K562 (cell line): ENCODE measurements around the gene CEP295NL. TPM values are rescaled to one million over a fixed set of nuclear protein-coding genes. Genes with fewer than 3 reads are reported as not detected.

Experiments
- ATAC-seq: fragments of 200-7000 bp; cut with Tn5 transposase; 3 replicates; pipeline ENCODE4 v1.9.1; 2020; ENCODE audit warnings: moderate library complexity
- BruUV-seq: library from RNA; stranded (reverse); fragments of 400-500 nt; replicated peaks from 2 replicates; lab custom pipeline; 2021; lab: Mats Ljungman, UMichigan
- CTCF ChIA-PET: fragments of 300-600 bp; formaldehyde crosslinking; extraction: SDS; loops from one replicate; lab custom pipeline; 2021; ENCODE audit warnings: low intra/inter-chr PET ratio; lab: Yijun Ruan, JAX
- POLR2A ChIA-PET: fragments of 300-600, 350-650 bp; sonication (Branson Sonifier 250); formaldehyde crosslinking; extraction: SDS; loops from one replicate; lab custom pipeline; 2021; ENCODE audit warnings: antibody characterized with exemption, inconsistent platforms; lab: Yijun Ruan, JAX
- DNase-seq, 4 experiments: peaks; one replicate each; pipeline versions ENCODE4 v3.0.0 to v3.0.0-alpha.2; 2011 to 2018; ENCODE audit warnings: low spot score in 3 of 4, mixed read lengths in 3 of 4; ENCODE audit errors: extremely low read depth in 1 of 4
- FAIRE-seq: peaks from 2 replicates; lab custom pipeline; 2011; peaks lifted over from hg19 to GRCh38; lab: Jason Lieb, UNC
- H2AFZ ChIP-seq: 2 replicates; pipeline ENCODE4 v1.6.0; 2011; ENCODE audit warnings: low read depth, low read length, control low read depth, inconsistent platforms
- H3K27ac ChIP-seq: fragments of 200-600 bp; 3 replicates; pipeline ENCODE4 v1.8.0; 2011; ENCODE audit warnings: low read depth, mild to moderate bottlenecking, control low read depth, inconsistent platforms, low read length, moderate library complexity, mixed read lengths; ENCODE audit errors: extremely low read depth
- H3K27me3 ChIP-seq, 2 experiments: fragments of 300-600 bp in 1 of 2; 2 replicates in 1 of 2; 3 replicates in 1 of 2; pipeline versions ENCODE4 v1.6.0 to v1.8.0; 2011; ENCODE audit warnings: inconsistent platforms in 2 of 2, low read length in 2 of 2, mild to moderate bottlenecking in 1 of 2, mixed read lengths in 1 of 2, moderate library complexity in 1 of 2; ENCODE audit not compliant: control insufficient read depth in 2 of 2, insufficient read depth in 2 of 2
- H3K36me3 ChIP-seq: fragments of 300-600 bp; 3 replicates; pipeline ENCODE4 v1.8.0; 2011; ENCODE audit warnings: mild to moderate bottlenecking, low read length, inconsistent platforms; ENCODE audit not compliant: control insufficient read depth, insufficient read depth
- H3K4me1 ChIP-seq, 2 experiments: fragments of 200-600 bp in 1 of 2; replicated peaks in 1 of 2; 2 replicates in 1 of 2; 3 replicates in 1 of 2; pipeline versions ENCODE4 v1.5.1 to v1.8.0; 2011; ENCODE audit warnings: inconsistent platforms in 2 of 2, low read length in 2 of 2, mild to moderate bottlenecking in 1 of 2, mixed read lengths in 1 of 2, moderate library complexity in 1 of 2; ENCODE audit not compliant: control insufficient read depth in 2 of 2, insufficient read depth in 2 of 2
- H3K4me2 ChIP-seq: 2 replicates; pipeline ENCODE4 v1.6.1; 2011; ENCODE audit warnings: low read length, control low read depth, inconsistent platforms, mixed read lengths; ENCODE audit not compliant: insufficient read depth
- H3K4me3 ChIP-seq: fragments of 200-600 bp; sonication (generic), shearing (Covaris generic); 2 replicates; pipeline ENCODE4 v1.5.1; 2016; ENCODE audit warnings: control low read depth, inconsistent platforms
- H3K79me2 ChIP-seq: fragments of 200-600 bp; 3 replicates; pipeline ENCODE4 v1.8.0; 2011; ENCODE audit warnings: low read length, inconsistent platforms; ENCODE audit not compliant: control insufficient read depth, insufficient read depth
- H3K9ac ChIP-seq, 2 experiments: 2 replicates each; pipeline versions ENCODE4 v1.6.0 to v1.6.1; 2011; ENCODE audit warnings: low read depth in 2 of 2, low read length in 2 of 2, control low read depth in 1 of 2, inconsistent platforms in 1 of 2, mild to moderate bottlenecking in 1 of 2, mixed read lengths in 1 of 2; ENCODE audit not compliant: insufficient read depth in 1 of 2
- H3K9me1 ChIP-seq: one replicate; pipeline ENCODE4 v1.6.0; 2011; ENCODE audit warnings: inconsistent platforms, mild to moderate bottlenecking, low read length, moderate library complexity; ENCODE audit not compliant: control insufficient read depth, insufficient read depth
- H3K9me3 ChIP-seq: replicated peaks from 2 replicates; pipeline ENCODE4 v1.5.1; 2011; ENCODE audit warnings: low read depth, low read length, inconsistent platforms; ENCODE audit not compliant: control insufficient read depth, insufficient read depth
- H4K20me1 ChIP-seq: replicated peaks from 2 replicates; pipeline ENCODE4 v1.6.1; 2011; ENCODE audit warnings: low read length, inconsistent platforms, mixed read lengths; ENCODE audit not compliant: control insufficient read depth, insufficient read depth
- EZH2 ChIP-seq: IDR thresholded peaks from 2 replicates; pipeline ENCODE4 v1.6.1; 2012; ENCODE audit warnings: low read depth, mild to moderate bottlenecking, inconsistent platforms, low read length, borderline replicate concordance
- MAFK ChIP-seq: IDR thresholded peaks from 2 replicates; pipeline ENCODE4 v1.6.1; 2011; ENCODE audit warnings: low read length, improper control_type of control experiment
- RNF2 ChIP-seq: sonication (generic); IDR thresholded peaks from 2 replicates; pipeline ENCODE4 v1.6.1; 2016
- TCF3 ChIP-seq: sonication (generic); formaldehyde crosslinking; IDR thresholded peaks from 2 replicates; pipeline ENCODE4 v1.4.0; 2020; ENCODE audit warnings: mild to moderate bottlenecking, missing genetic modification reagents
- TOE1 ChIP-seq, 2 experiments: fragments of 450-650 bp in 1 of 2; sonication (generic) in 1 of 2; formaldehyde crosslinking in 1 of 2; IDR thresholded peaks; 2 replicates each; pipeline versions ENCODE4 v1.7.1 to v1.8.0; 2016 to 2022; ENCODE audit warnings: borderline replicate concordance in 2 of 2, mild to moderate bottlenecking in 2 of 2, antibody characterized with exemption in 1 of 2, inconsistent platforms in 1 of 2, low read depth in 1 of 2, missing genetic modification reagents in 1 of 2, moderate library complexity in 1 of 2
- ZNF133 ChIP-seq: fragments of 250-450 bp; sonication (Bioruptor Pico); IDR thresholded peaks from 2 replicates; pipeline ENCODE4 v1.4.0; 2020; ENCODE audit warnings: mild to moderate bottlenecking
- ZNF24 ChIP-seq: fragments of 450-650 bp; IDR thresholded peaks from 2 replicates; pipeline ENCODE4 v1.6.1; 2016
- ZNF785 ChIP-seq: fragments of 250-450 bp; sonication (Bioruptor Pico); IDR thresholded peaks from 2 replicates; pipeline ENCODE4 v1.4.0; 2020; ENCODE audit warnings: mild to moderate bottlenecking
- WGBS: fragments of 100-300 bp; shearing (Covaris generic); methylation state at CpG from one replicate; pipeline ENCODE4 v1.1.6; 2016; ENCODE audit warnings: low coverage, mixed read lengths; ENCODE audit not compliant: insufficient coverage; ENCODE audit errors: missing lambda C conversion rate; 5-methylcytosine and 5-hydroxymethylcytosine counted together
- in situ Hi-C: fragments of 300-500 bp; cut with MboI; formaldehyde crosslinking; loops from 4 replicates; pipeline ENCODE4 v1.15.0; 2018; ENCODE audit warnings: inconsistent platforms, mixed read lengths
- intact Hi-C: fragments of 100-400 bp; cut with micrococcal nuclease; formaldehyde crosslinking; loops from 2 replicates; pipeline ENCODE4 v1.14.2; 2022
- polyA plus RNA-seq, 8 experiments: library from polyadenylated mRNA; depleted of rRNA in 4 of 8; stranded (reverse) in 5 of 8; unstranded in 3 of 8; fragments of >200 nt; fragmentation: Nextera tagmentation in 2 of 8; fragmentation: Illumina TruSeq in 1 of 8; extraction: Ambion mirVana in 2 of 8; extraction: Trizol in 1 of 8; gene quantifications; 2 replicates each; pipeline versions ENCODE4 v1.2.1 to v1.2.3, GENCODE V29; 2011 to 2014; ENCODE audit warnings: inconsistent platforms in 1 of 8, missing spikeins in 1 of 8
- total RNA-seq, 7 experiments: library from RNA; depleted of rRNA in 6 of 7; stranded (reverse); fragments of >200 nt in 6 of 7; fragmentation: Illumina TruSeq in 2 of 7; extraction: Trizol in 2 of 7; gene quantifications; 2 replicates each; pipeline versions ENCODE4 v1.2.1 to v1.2.3, GENCODE V29; 2011 to 2021; ENCODE audit warnings: low replicate concordance in 1 of 7
- TF ChIP-seq, protein P1 (sequence below), 2 experiments: IDR thresholded peaks; 2 replicates each; pipeline ENCODE4 v1.6.1; 2012; ENCODE audit warnings: improper control_type of control experiment in 2 of 2, low read depth in 2 of 2, low read length in 2 of 2, borderline replicate concordance in 1 of 2
- TF ChIP-seq, protein P2 (sequence below): sonication (generic); formaldehyde crosslinking; IDR thresholded peaks from 2 replicates; pipeline ENCODE4 v1.8.0; 2022; ENCODE audit warnings: mild to moderate bottlenecking, missing genetic modification reagents
- TF ChIP-seq, protein P3 (sequence below): fragments of 250-450 bp; sonication (Bioruptor Pico); IDR thresholded peaks from 2 replicates; pipeline ENCODE4 v1.4.0; 2020; ENCODE audit warnings: mild to moderate bottlenecking, moderate library complexity, borderline replicate concordance
- TF ChIP-seq, protein P4 (sequence below): fragments of 150-350 bp; IDR thresholded peaks from 2 replicates; pipeline ENCODE4 v1.6.1; 2014; ENCODE audit warnings: low read depth, mild to moderate bottlenecking, low read length, borderline replicate concordance

CEP295NL gene
- total and polyA plus RNA-seq, 9 of the 15 experiments (the other 6 are each of a cell fraction or from before 2014, with no cell fraction given), result not detected

DNA sequence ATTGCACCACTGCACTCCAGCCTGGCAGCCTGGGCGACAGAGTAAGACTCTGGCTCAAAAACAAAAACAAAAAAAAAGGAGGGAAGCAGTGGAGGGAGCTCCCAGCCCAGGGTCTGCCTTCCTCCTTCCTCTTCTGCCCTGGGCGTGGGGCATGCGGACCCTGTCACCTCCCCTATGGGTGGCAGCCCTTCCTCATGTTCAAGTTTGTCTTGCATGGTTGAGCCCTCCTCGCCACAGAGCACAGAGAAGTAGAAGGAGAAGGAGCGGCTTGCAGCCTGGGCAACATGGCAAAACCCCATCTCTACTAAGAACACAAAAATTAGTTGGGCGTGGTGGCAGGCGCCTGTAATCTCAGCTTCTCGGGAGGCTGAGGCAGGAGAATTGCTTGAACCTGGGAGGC is 43.6 kb upstream of the CEP295NL start:
- intact Hi-C loops, result no loop called here
- Histone ChIP-seq H4K20me1 (no peaks in the 10 kb centered on the region; the same call in 1 of the 2 replicates), H3K27ac (no peak overlapping the region), H3K9me3 (no peaks in the 10 kb centered on the region), H3K27me3 (peaks cover 32 to 72% of the 10 kb centered on the region in 2 experiments), H2AFZ (no peak overlapping the region), H3K4me2 (no peak overlapping the region), H3K79me2 (no peaks in the 10 kb centered on the region), H3K9ac (no peak overlapping the region), H3K4me1 (no peaks in the 10 kb centered on the region), H3K4me3 (no peak overlapping the region), H3K9me1 (no peaks in the 10 kb centered on the region), H3K36me3 (no peaks in the 10 kb centered on the region)
- no peak for FAIRE-seq
- no peak for ATAC-seq
- CTCF ChIA-PET, result no interaction called here
- WGBS, result 0% methylated on average over 7 of the region's 8 CpGs
- POLR2A ChIA-PET, result no interaction called here
- DNase-seq, result no peak
- in situ Hi-C loops, result no loop called here
- no TSS peak for BruUV-seq
- TF ChIP-seq, protein P1, sequence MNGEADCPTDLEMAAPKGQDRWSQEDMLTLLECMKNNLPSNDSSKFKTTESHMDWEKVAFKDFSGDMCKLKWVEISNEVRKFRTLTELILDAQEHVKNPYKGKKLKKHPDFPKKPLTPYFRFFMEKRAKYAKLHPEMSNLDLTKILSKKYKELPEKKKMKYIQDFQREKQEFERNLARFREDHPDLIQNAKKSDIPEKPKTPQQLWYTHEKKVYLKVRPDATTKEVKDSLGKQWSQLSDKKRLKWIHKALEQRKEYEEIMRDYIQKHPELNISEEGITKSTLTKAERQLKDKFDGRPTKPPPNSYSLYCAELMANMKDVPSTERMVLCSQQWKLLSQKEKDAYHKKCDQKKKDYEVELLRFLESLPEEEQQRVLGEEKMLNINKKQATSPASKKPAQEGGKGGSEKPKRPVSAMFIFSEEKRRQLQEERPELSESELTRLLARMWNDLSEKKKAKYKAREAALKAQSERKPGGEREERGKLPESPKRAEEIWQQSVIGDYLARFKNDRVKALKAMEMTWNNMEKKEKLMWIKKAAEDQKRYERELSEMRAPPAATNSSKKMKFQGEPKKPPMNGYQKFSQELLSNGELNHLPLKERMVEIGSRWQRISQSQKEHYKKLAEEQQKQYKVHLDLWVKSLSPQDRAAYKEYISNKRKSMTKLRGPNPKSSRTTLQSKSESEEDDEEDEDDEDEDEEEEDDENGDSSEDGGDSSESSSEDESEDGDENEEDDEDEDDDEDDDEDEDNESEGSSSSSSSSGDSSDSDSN (IDR thresholded peaks at IDR 0.05; ENCODE audit: borderline replicate concordance in 1 of 2, low read depth in 2 of 2, low read length in 2 of 2), result no peak
- no peak for TF ChIP-seq EZH2
- TF ChIP-seq MAFK, result no peak
- TF ChIP-seq TOE1 (IDR thresholded peaks at IDR 0.05; ENCODE audit: borderline replicate concordance), result no peak
- TF ChIP-seq TOE1 (CRISPR knock-in tag; IDR thresholded peaks at IDR 0.05; ENCODE audit: borderline replicate concordance, low read depth), result no peak
- TF ChIP-seq ZNF133 (CRISPR knock-in tag), result no peak
- TF ChIP-seq, protein P2, sequence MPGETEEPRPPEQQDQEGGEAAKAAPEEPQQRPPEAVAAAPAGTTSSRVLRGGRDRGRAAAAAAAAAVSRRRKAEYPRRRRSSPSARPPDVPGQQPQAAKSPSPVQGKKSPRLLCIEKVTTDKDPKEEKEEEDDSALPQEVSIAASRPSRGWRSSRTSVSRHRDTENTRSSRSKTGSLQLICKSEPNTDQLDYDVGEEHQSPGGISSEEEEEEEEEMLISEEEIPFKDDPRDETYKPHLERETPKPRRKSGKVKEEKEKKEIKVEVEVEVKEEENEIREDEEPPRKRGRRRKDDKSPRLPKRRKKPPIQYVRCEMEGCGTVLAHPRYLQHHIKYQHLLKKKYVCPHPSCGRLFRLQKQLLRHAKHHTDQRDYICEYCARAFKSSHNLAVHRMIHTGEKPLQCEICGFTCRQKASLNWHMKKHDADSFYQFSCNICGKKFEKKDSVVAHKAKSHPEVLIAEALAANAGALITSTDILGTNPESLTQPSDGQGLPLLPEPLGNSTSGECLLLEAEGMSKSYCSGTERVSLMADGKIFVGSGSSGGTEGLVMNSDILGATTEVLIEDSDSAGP (CRISPR knock-in tag), result no peak
- no peak for TF ChIP-seq ZNF785 (CRISPR knock-in tag)
- TF ChIP-seq, protein P3, sequence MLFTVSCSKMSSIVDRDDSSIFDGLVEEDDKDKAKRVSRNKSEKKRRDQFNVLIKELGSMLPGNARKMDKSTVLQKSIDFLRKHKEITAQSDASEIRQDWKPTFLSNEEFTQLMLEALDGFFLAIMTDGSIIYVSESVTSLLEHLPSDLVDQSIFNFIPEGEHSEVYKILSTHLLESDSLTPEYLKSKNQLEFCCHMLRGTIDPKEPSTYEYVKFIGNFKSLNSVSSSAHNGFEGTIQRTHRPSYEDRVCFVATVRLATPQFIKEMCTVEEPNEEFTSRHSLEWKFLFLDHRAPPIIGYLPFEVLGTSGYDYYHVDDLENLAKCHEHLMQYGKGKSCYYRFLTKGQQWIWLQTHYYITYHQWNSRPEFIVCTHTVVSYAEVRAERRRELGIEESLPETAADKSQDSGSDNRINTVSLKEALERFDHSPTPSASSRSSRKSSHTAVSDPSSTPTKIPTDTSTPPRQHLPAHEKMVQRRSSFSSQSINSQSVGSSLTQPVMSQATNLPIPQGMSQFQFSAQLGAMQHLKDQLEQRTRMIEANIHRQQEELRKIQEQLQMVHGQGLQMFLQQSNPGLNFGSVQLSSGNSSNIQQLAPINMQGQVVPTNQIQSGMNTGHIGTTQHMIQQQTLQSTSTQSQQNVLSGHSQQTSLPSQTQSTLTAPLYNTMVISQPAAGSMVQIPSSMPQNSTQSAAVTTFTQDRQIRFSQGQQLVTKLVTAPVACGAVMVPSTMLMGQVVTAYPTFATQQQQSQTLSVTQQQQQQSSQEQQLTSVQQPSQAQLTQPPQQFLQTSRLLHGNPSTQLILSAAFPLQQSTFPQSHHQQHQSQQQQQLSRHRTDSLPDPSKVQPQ (CRISPR knock-in tag), result no peak
- TF ChIP-seq RNF2, result no peak
- TF ChIP-seq TCF3 (CRISPR knock-in tag), result no peak
- TF ChIP-seq, protein P4, sequence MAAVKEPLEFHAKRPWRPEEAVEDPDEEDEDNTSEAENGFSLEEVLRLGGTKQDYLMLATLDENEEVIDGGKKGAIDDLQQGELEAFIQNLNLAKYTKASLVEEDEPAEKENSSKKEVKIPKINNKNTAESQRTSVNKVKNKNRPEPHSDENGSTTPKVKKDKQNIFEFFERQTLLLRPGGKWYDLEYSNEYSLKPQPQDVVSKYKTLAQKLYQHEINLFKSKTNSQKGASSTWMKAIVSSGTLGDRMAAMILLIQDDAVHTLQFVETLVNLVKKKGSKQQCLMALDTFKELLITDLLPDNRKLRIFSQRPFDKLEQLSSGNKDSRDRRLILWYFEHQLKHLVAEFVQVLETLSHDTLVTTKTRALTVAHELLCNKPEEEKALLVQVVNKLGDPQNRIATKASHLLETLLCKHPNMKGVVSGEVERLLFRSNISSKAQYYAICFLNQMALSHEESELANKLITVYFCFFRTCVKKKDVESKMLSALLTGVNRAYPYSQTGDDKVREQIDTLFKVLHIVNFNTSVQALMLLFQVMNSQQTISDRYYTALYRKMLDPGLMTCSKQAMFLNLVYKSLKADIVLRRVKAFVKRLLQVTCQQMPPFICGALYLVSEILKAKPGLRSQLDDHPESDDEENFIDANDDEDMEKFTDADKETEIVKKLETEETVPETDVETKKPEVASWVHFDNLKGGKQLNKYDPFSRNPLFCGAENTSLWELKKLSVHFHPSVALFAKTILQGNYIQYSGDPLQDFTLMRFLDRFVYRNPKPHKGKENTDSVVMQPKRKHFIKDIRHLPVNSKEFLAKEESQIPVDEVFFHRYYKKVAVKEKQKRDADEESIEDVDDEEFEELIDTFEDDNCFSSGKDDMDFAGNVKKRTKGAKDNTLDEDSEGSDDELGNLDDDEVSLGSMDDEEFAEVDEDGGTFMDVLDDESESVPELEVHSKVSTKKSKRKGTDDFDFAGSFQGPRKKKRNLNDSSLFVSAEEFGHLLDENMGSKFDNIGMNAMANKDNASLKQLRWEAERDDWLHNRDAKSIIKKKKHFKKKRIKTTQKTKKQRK, result no peak
- TF ChIP-seq ZNF24, result no peak
